HG02623 (cell line): ENCODE results near the gene KLHL11.
"Not testable (repeated sequence)": the region's sequence is repeated elsewhere in the genome, so short reads cannot be mapped to it uniquely, and the experiment has no call there.

ENCODE experiments used
- ATAC-seq: cut with Tn5 transposase; IDR thresholded peaks from one replicate; pipeline ENCODE4 v1.9.1; 2021; ENCODE audit warnings: moderate library complexity; ENCODE audit not compliant: unreplicated experiment

Gene KLHL11

GRCh38 chr17:41891135-41892020, 26.2 kb upstream of the KLHL11 start:
- ATAC-seq = no peak

GRCh38 chr17:41888332-41888965, 23.2 kb upstream of the KLHL11 start:
- ATAC-seq = no peak

GRCh38 chr17:41885733-41886132, 20.5 kb upstream of the KLHL11 start:
- no peak for ATAC-seq

- ATAC-seq = no peak
Measured at GRCh38 chr17:41882756-41883155, 17.5 kb upstream of the KLHL11 start.

GRCh38 chr17:41880130-41880529, 14.9 kb upstream of the KLHL11 start:
- ATAC-seq = no peak

GRCh38 chr17:41874293-41874670, 9.1 kb upstream of the KLHL11 start:
- not testable (repeated sequence) for ATAC-seq

- no peak for ATAC-seq
Measured at GRCh38 chr17:41873559-41874292, 8.5 kb upstream of the KLHL11 start.

- no peak for ATAC-seq
Measured at GRCh38 chr17:41871789-41872188, 6.6 kb upstream of the KLHL11 start.

- ATAC-seq = no peak
Measured at GRCh38 chr17:41870627-41871026, 5.4 kb upstream of the KLHL11 start.

- no peak for ATAC-seq
Measured at GRCh38 chr17:41870097-41870496, 4.9 kb upstream of the KLHL11 start.

GRCh38 chr17:41869426-41869825, 4.2 kb upstream of the KLHL11 start:
- ATAC-seq = no peak

- no peak for ATAC-seq
Measured at GRCh38 chr17:41868568-41868967, 3.3 kb upstream of the KLHL11 start.

- ATAC-seq = no peak
Measured at GRCh38 chr17:41865596-41865893, 322 bp upstream of the KLHL11 start.

GRCh38 chr17:41864498-41864835, 756 bp downstream of the KLHL11 start:
- peak; percentile 14 for ATAC-seq

GRCh38 chr17:41863074-41863848, 2.0 kb downstream of the KLHL11 start:
- ATAC-seq = no peak

GRCh38 chr17:41860254-41860931, 4.8 kb downstream of the KLHL11 start:
- no peak for ATAC-seq

GRCh38 chr17:41851382-41851781, 13.8 kb downstream of the KLHL11 start:
- ATAC-seq = not testable (repeated sequence)

- ATAC-seq = no peak
Measured at GRCh38 chr17:41849251-41849990, 15.8 kb downstream of the KLHL11 start.

GRCh38 chr17:41848788-41849187, 16.4 kb downstream of the KLHL11 start:
- no peak for ATAC-seq

GRCh38 chr17:41844971-41845370, 20.3 kb downstream of the KLHL11 start:
- ATAC-seq = no peak
